Liver (tissue), 9 donors: ENCODE measurements around the gene TBX21. TPM values are rescaled to one million over a fixed set of nuclear protein-coding genes. Genes with fewer than 3 reads are reported as not detected.

Experiments used
- DNase-seq: peaks from one replicate; pipeline ENCODE4 v3.0.0-alpha.2; 2017; ENCODE audit warnings: low spot score
- H3K27ac ChIP-seq, 2 donors: one replicate each; pipeline ENCODE4 v1.7.0; 2013; ENCODE audit warnings: inconsistent platforms in 2 of 2, low read length in 2 of 2, control low read depth in 1 of 2, low read depth in 1 of 2, mild to moderate bottlenecking in 1 of 2
- H3K27me3 ChIP-seq, 4 donors: one replicate each; pipeline versions ENCODE4 v1.6.1 to v1.7.0; 2013; ENCODE audit warnings: low read length in 3 of 4, inconsistent platforms in 1 of 4, mild to moderate bottlenecking in 1 of 4, moderate library complexity in 1 of 4; ENCODE audit not compliant: control insufficient read depth in 4 of 4, insufficient read depth in 4 of 4
- H3K36me3 ChIP-seq, 4 donors: one replicate each; pipeline versions ENCODE4 v1.6.1 to v1.7.0; 2013; ENCODE audit warnings: low read length in 3 of 4, mild to moderate bottlenecking in 3 of 4, low read depth in 1 of 4, moderate library complexity in 1 of 4; ENCODE audit not compliant: control insufficient read depth in 4 of 4, insufficient read depth in 3 of 4
- H3K4me1 ChIP-seq, 4 donors: one replicate each; pipeline versions ENCODE4 v1.6.1 to v1.7.0; 2013; ENCODE audit warnings: low read length in 3 of 4, mild to moderate bottlenecking in 3 of 4, moderate library complexity in 1 of 4; ENCODE audit not compliant: control insufficient read depth in 4 of 4, insufficient read depth in 4 of 4
- H3K4me3 ChIP-seq, 3 donors: one replicate each; pipeline versions ENCODE4 v1.6.1 to v1.7.0; 2013; ENCODE audit warnings: low read length in 3 of 3, control low read depth in 1 of 3, low read depth in 1 of 3, mild to moderate bottlenecking in 1 of 3
- H3K9ac ChIP-seq, 2 donors: one replicate each; pipeline ENCODE4 v1.7.0; 2013; ENCODE audit warnings: low read length in 2 of 2, mild to moderate bottlenecking in 2 of 2, moderate library complexity in 2 of 2, control low read depth in 1 of 2, low read depth in 1 of 2
- H3K9me3 ChIP-seq, 4 donors: one replicate each; pipeline versions ENCODE4 v1.6.1 to v1.7.0; 2013; ENCODE audit warnings: low read length in 3 of 4; ENCODE audit not compliant: control insufficient read depth in 4 of 4
- ATF3 ChIP-seq: IDR thresholded peaks from 2 replicates; pipeline ENCODE4 v1.6.1; 2016; ENCODE audit warnings: antibody characterized with exemption
- CTCF ChIP-seq: fragments of 150-350 bp; IDR thresholded peaks from 2 replicates; pipeline ENCODE4 v1.5.1; 2017; ENCODE audit warnings: improper control_type of control experiment, low read depth, low read length; ENCODE audit not compliant: missing input control
- EGR1 ChIP-seq, 2 donors: IDR thresholded peaks; 2 replicates each; pipeline ENCODE4 v1.6.1; 2016 to 2018; ENCODE audit warnings: antibody characterized with exemption in 2 of 2, low read depth in 2 of 2
- FOXA1 ChIP-seq: IDR thresholded peaks from 2 replicates; pipeline ENCODE4 v1.6.1; 2016; ENCODE audit warnings: antibody characterized with exemption
- FOXA2 ChIP-seq: IDR thresholded peaks from 2 replicates; pipeline ENCODE4 v1.6.1; 2016; ENCODE audit warnings: antibody characterized with exemption
- GABPA ChIP-seq, 2 donors: IDR thresholded peaks in 1 of 2; conservative IDR thresholded peaks in 1 of 2; 2 replicates each; pipeline ENCODE4 v1.6.1; 2016; ENCODE audit warnings: antibody characterized with exemption in 2 of 2, mild to moderate bottlenecking in 1 of 2, moderate library complexity in 1 of 2
- HNF4A ChIP-seq, 2 donors: conservative IDR thresholded peaks; 2 replicates each; pipeline ENCODE4 v1.6.1; 2016; ENCODE audit warnings: antibody characterized with exemption in 2 of 2, mild to moderate bottlenecking in 2 of 2
- JUND ChIP-seq, 2 donors: IDR thresholded peaks; 2 replicates each; pipeline ENCODE4 v1.6.1; 2016; ENCODE audit warnings: antibody characterized with exemption in 2 of 2
- MAX ChIP-seq: IDR thresholded peaks from 2 replicates; pipeline ENCODE4 v1.6.1; 2016; ENCODE audit warnings: antibody characterized with exemption
- NR2F2 ChIP-seq: IDR thresholded peaks from 2 replicates; pipeline ENCODE4 v1.6.1; 2016; ENCODE audit warnings: antibody characterized with exemption
- RAD21 ChIP-seq, 2 donors: IDR thresholded peaks; 2 replicates each; pipeline ENCODE4 v1.6.1; 2016; ENCODE audit warnings: antibody characterized with exemption in 2 of 2, mild to moderate bottlenecking in 2 of 2
- REST ChIP-seq: IDR thresholded peaks from 2 replicates; pipeline ENCODE4 v1.6.1; 2016; ENCODE audit warnings: antibody characterized with exemption, mild to moderate bottlenecking
- RXRA ChIP-seq, 2 donors: IDR thresholded peaks; 2 replicates each; pipeline ENCODE4 v1.6.1; 2017 to 2018; ENCODE audit warnings: antibody characterized with exemption in 2 of 2, mild to moderate bottlenecking in 1 of 2
- SP1 ChIP-seq: IDR thresholded peaks from 2 replicates; pipeline ENCODE4 v1.6.1; 2018; ENCODE audit warnings: antibody characterized with exemption, mild to moderate bottlenecking
- TAF1 ChIP-seq: conservative IDR thresholded peaks from 2 replicates; pipeline ENCODE4 v1.6.1; 2016; ENCODE audit warnings: antibody characterized with exemption, mild to moderate bottlenecking
- YY1 ChIP-seq: IDR thresholded peaks from 2 replicates; pipeline ENCODE4 v1.6.1; 2016; ENCODE audit warnings: antibody characterized with exemption, mild to moderate bottlenecking
- ZBTB33 ChIP-seq: IDR thresholded peaks from 2 replicates; pipeline ENCODE4 v1.6.1; 2016; ENCODE audit warnings: antibody characterized with exemption
- WGBS: extraction: QIAGEN DNeasy Blood & Tissue Kit; methylation state at CpG from one replicate; pipeline ENCODE4 v1.1.7; 2013; 5-methylcytosine and 5-hydroxymethylcytosine counted together
- polyA plus RNA-seq, 2 donors: library from polyadenylated mRNA; stranded (reverse) in 1 of 2; unstranded in 1 of 2; fragments of 200-250 nt in 1 of 2; fragments of >200 nt in 1 of 2; fragmentation: Nextera tagmentation in 1 of 2; extraction: Ambion mirVana in 1 of 2; gene quantifications; one replicate each; pipeline versions ENCODE4 v1.2.1 to v1.2.3, GENCODE V29; 2013 to 2015
- total RNA-seq, 2 donors: library from RNA; depleted of rRNA; stranded (reverse); fragments of >200 nt; gene quantifications; one replicate each; pipeline ENCODE4 v1.2.3, GENCODE V29; 2014
- donor health status: healthy.
- donor health status: healthy.
- donor health status: healthy.
- donor health status: healthy.
- donor health status: healthy.

Gene TBX21
- total and polyA plus RNA-seq, 4 donors = 0.19 to 0.59 (median 0.25) TPM; not detected in 1

GRCh38 chr17:47792457-47792856 is 59.4 kb downstream of the TBX21 start:
- no peak for DNase-seq
- TF ChIP-seq NR2F2 = no peak
- no peak for TF ChIP-seq JUND (IDR thresholded peaks at IDR 0.05)
- no peak for TF ChIP-seq RXRA (IDR thresholded peaks at IDR 0.05)
- no peak for TF ChIP-seq ZBTB33
- no peak for TF ChIP-seq TAF1
- no peak for TF ChIP-seq ATF3
- no peak for TF ChIP-seq FOXA1
- no peak for TF ChIP-seq FOXA2
- no peak for TF ChIP-seq CTCF
- no peak for TF ChIP-seq RAD21 (IDR thresholded peaks at IDR 0.05)
- no peak for TF ChIP-seq GABPA (IDR thresholded peaks at IDR 0.05 in 1 of 2, conservative IDR thresholded peaks at IDR 0.05 in 1 of 2)
- no peak for TF ChIP-seq REST
- TF ChIP-seq HNF4A (conservative IDR thresholded peaks at IDR 0.05) = no peak
- no peak for TF ChIP-seq YY1
- TF ChIP-seq EGR1 (IDR thresholded peaks at IDR 0.05; ENCODE audit: low read depth in 2 of 2) = no peak
- no peak for TF ChIP-seq MAX
- Histone ChIP-seq H3K4me3 (no peak overlapping the region), H3K4me1 (peaks cover 0 to 9% (median 4%) of the 10 kb centered on the region in 4 donors), H3K27ac (no peak overlapping the region), H3K36me3 (no peaks in the 10 kb centered on the region), H3K9me3 (no peaks in the 10 kb centered on the region), H3K9ac (no peak overlapping the region), H3K27me3 (peaks cover 3 to 20% (median 10%) of the 10 kb centered on the region in 4 donors)
- WGBS = 61% methylated on average over 1 of the region's 1 CpG

- Histone ChIP-seq H3K9me3 (no peaks in the 10 kb centered on the region), H3K9ac (no peak overlapping the region), H3K4me1 (peaks cover 0 to 9% (median 4%) of the 10 kb centered on the region in 4 donors), H3K27me3 (peaks cover 3 to 18% (median 10%) of the 10 kb centered on the region in 4 donors), H3K27ac (no peak overlapping the region), H3K4me3 (no peak overlapping the region), H3K36me3 (no peaks in the 10 kb centered on the region)
- 61% methylated on average over 6 of the region's 6 CpGs for WGBS
- DNase-seq = no peak
- TF ChIP-seq REST (no peak), GABPA (IDR thresholded peaks at IDR 0.05 in 1 of 2, conservative IDR thresholded peaks at IDR 0.05 in 1 of 2) (no peak), RXRA (IDR thresholded peaks at IDR 0.05) (no peak), MAX (no peak), RAD21 (IDR thresholded peaks at IDR 0.05) (no peak), CTCF (no peak), FOXA2 (no peak), ATF3 (no peak), YY1 (no peak), SP1 (no peak)
Measured at GRCh38 chr17:47792979-47793378, 59.9 kb downstream of the TBX21 start.
